Activated T-cell treated with anti-CD3 and anti-CD28 coated beads for 1 hour (primary cell): ENCODE data around the gene PITPNB.

Experiments used
- DNase-seq: peaks from one replicate; pipeline ENCODE4 v3.0.0-alpha.2; 2020; ENCODE audit warnings: low read depth

PITPNB gene

GRCh38 chr22:27857443-27857842, 61.6 kb downstream of the PITPNB start:
- no peak for DNase-seq

- no peak for DNase-seq
Measured at GRCh38 chr22:27856386-27856785, 62.7 kb downstream of the PITPNB start.

DNA sequence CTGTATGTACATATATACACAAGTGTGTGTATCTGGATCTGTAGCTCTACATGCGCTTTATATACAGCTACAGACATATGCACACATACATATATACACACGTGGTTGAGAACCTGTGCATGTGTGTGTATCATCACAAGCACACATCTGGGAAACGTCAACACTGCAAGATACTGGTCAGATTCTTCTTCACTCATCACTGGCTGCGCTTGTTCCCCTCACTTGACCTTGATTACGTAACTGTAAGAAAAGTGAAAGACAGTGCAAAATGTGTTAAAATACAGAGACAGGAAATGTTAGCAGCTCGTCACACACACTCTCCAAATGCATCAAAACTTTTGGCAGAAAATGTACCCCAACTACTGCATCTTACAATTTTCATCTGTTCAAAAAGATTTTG, 65.6 kb downstream of the PITPNB start:
- DNase-seq: no peak

DNA sequence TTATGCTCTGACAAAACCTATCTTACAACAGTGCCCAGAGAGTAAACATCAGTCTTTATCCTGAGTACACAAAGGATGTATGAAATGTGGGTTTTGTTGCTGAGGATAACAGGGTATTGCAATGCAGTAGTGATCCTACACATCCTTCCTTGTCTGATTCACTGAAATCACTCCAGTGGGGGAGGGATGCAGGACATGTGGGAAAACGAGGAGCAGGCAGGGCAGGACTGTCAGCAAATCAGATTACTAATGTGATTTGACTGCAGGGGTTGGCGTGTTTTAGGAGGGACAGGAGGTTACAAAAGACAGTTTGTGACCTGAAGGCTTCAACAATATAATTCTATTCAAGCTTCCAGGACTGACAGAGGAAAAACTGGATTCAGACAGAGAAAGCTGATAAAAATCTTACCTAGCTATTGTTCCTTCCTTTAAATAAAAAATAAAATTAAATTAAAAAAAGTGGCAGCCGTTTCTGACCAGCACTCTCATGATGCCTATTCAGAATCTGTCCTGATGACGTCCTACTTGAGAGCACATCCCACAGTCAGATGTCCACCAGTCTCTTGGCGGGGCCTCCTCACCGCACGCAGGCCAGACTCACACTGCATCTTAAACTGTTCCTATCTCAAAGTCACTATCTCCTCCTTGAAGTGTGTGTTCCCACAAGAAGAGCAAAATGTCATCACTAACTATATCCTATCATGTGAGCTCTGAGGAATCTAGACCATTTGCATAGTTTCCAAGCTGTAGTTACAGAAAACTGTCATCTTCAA, 66.9 kb downstream of the PITPNB start:
- DNase-seq: no peak

- DNase-seq: no peak
Measured at GRCh38 chr22:27850000-27850521, 69.0 kb downstream of the PITPNB start.

GRCh38 chr22:27848005-27848404, 71.1 kb downstream of the PITPNB start:
- no peak for DNase-seq

DNA sequence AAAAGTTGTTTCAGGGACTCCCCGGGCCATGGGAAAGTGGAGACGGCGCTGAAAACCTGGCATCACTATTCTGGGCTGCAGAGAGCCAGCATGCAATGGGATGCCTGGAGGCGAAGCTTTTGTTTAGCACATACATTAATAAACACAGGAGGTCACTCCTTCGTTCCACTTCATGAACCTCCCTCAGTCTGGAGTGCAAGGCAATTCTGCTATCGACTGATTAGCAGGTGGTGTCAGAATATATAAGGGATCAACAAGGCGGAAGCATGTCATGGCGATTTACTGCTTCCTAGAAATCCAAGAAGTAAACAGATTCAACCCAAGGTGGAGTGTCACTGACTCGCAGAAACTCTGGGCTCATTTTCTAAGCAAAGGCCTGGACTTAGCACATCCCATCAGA, 72.1 kb downstream of the PITPNB start:
- DNase-seq: no peak

DNA sequence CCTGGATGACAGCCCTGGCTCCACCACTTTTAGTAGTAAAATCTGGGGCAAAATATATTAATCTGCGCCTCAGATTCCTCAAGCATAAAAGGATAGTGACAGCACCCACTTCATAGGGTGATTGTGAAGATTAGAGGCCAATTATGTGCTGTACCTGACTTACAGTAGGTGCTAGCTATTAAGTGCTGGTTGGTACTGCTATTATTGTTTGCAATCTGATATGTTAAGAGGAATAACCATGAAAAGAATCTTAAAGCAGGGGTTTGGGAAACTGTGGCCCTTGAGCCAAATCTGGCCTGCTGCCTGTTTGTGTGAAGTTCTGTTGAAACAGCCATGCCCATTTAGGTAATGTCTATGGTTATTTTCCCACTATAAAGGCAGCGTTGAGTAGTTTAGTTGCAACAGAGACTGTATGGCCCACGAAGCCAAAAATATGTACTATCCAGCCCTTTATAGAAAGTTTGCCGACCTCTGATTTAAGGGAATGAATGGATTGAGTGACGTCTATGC, 72.8 kb downstream of the PITPNB start:
- DNase-seq: no peak

- no peak for DNase-seq
Measured at GRCh38 chr22:27845644-27846043, 73.4 kb downstream of the PITPNB start.

GRCh38 chr22:27844656-27845591, 74.1 kb downstream of the PITPNB start:
- no peak for DNase-seq

- no peak for DNase-seq
Measured at GRCh38 chr22:27844256-27844655, 74.8 kb downstream of the PITPNB start.

- no peak for DNase-seq
Measured at GRCh38 chr22:27843441-27843840, 75.6 kb downstream of the PITPNB start.

GRCh38 chr22:27842669-27843431, 76.2 kb downstream of the PITPNB start:
- DNase-seq: no peak

DNA sequence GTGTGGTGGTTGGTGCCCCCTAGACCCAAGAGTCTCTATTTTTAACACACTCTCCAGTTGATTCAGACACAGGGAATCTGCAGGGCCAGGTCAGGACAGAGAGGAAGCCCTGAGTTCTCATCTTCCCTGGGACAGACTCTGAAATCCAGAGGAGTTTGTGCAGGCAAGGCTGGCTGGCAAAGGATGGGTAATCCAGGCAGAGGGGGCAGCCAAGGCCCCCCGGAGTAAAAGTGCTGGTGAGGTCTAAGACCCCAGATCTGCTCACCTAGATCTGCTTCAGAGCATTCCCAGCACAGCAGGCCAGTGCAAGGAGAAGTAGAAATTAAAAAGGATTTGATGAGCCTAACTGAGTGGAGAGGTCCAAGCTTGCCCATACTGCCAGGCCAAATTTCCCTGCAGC, 76.9 kb downstream of the PITPNB start:
- no peak for DNase-seq

DNA sequence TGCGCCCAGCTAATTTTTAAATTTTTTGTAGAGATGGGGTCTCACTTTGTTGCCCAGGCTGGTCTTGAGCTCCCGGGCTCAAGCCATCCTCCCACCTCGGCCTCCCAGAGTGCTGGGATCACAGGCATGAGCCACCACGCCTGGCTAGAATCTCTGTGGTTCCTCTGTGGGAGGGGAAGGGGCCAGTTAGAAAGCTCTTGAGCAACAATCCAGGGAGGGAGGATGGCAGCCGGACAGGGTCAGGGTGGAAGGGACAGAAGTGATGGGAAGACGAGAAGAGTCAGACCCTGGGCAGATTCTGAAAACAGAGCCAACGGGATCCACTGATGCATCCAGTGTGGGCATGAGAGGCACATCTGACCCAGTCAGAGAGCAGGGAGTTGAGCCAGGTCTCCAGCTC, 78.6 kb downstream of the PITPNB start:
- DNase-seq: no peak

DNA sequence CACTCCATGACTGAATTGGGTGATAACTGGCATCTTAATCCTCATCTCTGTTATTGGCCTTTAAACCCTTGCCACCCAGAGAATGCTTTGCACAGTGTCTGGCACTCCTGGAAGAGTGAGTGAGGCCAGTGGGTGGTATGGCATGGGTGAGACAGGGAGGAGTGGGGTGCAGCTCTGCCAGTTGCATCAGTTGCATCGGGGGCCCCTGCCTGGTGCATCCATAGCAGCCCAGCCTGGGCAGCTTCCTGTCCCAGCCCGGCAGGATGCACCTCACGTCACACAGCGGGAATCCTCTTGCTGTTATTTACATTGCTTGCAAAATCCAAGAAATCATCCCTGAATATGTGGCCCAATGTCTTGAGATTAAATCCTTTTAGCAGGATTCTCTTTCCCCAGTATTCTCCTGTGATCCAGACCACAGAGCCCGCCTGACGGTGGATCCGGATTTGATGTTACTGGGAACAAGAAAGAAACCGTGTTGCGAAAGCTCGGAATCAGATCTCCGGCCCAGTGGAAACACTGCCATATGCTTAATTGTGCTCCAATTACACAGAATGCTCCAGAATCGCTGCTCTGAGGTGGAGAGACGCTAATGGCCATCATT, 79.9 kb downstream of the PITPNB start:
- no peak for DNase-seq

- DNase-seq: no peak
Measured at GRCh38 chr22:27836181-27836580, 82.9 kb downstream of the PITPNB start.

DNA sequence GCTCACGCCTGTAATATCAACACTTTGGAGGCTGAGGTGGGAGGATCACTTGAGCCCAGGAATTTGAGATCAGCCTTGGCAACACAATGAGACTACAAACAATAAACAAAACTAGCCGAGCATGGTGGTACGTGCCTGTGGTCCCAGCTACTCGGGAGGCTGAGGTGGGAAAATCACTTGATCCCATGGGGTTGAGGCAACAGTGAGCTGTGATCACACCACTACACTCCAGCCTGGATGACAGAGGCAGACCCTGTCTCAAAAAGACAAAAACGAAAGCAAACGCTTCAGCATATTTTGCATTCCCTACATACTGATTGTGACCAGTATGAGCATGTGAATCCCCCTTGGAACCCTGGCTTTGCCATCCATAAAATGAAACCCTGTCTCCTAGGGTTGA, 83.6 kb downstream of the PITPNB start:
- DNase-seq: no peak

DNA sequence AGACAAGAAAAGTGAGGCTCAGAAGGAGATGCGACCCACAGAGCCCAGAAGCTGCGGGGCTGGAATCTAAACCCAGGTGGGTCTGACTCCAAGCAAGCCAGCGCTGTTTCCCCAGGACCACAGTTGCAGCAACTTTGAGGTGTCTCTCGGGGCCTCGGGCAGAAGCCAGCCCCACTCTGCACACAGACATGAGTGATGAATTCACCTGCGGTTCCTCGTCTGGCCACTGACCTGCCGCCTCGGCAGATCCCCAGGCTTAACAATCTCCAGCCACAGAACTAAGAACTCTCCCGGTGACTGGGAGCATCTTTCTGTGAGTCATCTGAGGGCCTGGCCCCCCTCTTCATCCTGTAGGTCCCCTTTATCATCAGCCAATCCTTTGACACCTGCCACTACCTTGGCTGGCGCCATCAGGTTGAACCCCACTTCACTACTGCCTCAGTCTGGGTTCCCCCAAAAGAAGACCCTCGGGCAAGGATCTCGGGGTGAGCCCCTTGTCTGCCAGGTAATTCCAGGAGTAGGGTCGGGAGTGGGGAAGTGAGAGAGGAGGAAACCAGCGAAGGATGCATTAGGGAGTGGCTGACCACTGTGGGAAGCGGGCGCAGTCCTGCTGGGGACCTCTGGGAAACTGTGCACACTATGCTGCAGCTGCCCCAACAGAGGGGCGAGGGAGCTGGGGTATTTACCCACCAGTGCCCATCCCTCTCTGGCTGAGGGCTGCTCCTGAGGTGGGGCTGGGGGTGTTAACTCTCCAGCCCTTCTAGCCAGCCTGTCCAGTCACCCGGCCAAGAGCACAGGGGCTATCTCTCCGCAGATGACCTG, 84.5 kb downstream of the PITPNB start:
- DNase-seq: no peak

GRCh38 chr22:27833803-27834202, 85.3 kb downstream of the PITPNB start:
- DNase-seq: no peak

- no peak for DNase-seq
Measured at GRCh38 chr22:27832606-27833005, 86.5 kb downstream of the PITPNB start.
